Activated gamma-delta T cell treated with anti-CD3 and anti-CD28 coated beads, Interleukin-2, amount 50 U/mL, for 16 hours (primary cell): Measurements from ENCODE around the gene ANTXR1.

Experiments
- DNase-seq: peaks from one replicate; pipeline ENCODE4 v3.0.0-alpha.2; 2020; ENCODE audit warnings: low read depth

The ANTXR1 gene

GRCh38 chr2:69184224-69184623, 171.2 kb downstream of the ANTXR1 start:
- DNase-seq = no peak

GRCh38 chr2:69185807-69186206, 172.8 kb downstream of the ANTXR1 start:
- no peak for DNase-seq

- DNase-seq = no peak
These were observed 173.6 kb downstream of the ANTXR1 start for GRCh38 chr2:69186614-69187013.

- DNase-seq = no peak
These were observed 175.4 kb downstream of the ANTXR1 start for GRCh38 chr2:69188182-69188900.

- no peak for DNase-seq
These were observed 177.9 kb downstream of the ANTXR1 start for GRCh38 chr2:69190743-69191404.

- DNase-seq = no peak
These were observed 178.7 kb downstream of the ANTXR1 start for GRCh38 chr2:69191634-69192033.

- no peak for DNase-seq
These were observed 179.4 kb downstream of the ANTXR1 start for GRCh38 chr2:69192176-69192945.

- DNase-seq = no peak
These were observed 182.7 kb downstream of the ANTXR1 start for GRCh38 chr2:69195706-69196105.

GRCh38 chr2:69196327-69197117, 183.5 kb downstream of the ANTXR1 start:
- no peak for DNase-seq

- DNase-seq = no peak
These were observed 187.1 kb downstream of the ANTXR1 start for GRCh38 chr2:69200107-69200520.

GRCh38 chr2:69201259-69201658, 188.3 kb downstream of the ANTXR1 start:
- no peak for DNase-seq

GRCh38 chr2:69202327-69202726, 189.3 kb downstream of the ANTXR1 start:
- DNase-seq = no peak

- no peak for DNase-seq
These were observed 190.4 kb downstream of the ANTXR1 start for GRCh38 chr2:69203166-69203985.

GRCh38 chr2:69204654-69205053, 191.7 kb downstream of the ANTXR1 start:
- DNase-seq = no peak

GRCh38 chr2:69205076-69205475, 192.1 kb downstream of the ANTXR1 start:
- DNase-seq = no peak

GRCh38 chr2:69205491-69205890, 192.5 kb downstream of the ANTXR1 start:
- no peak for DNase-seq

- no peak for DNase-seq
These were observed 195.1 kb downstream of the ANTXR1 start for GRCh38 chr2:69208023-69208595.

- DNase-seq = no peak
These were observed 196.5 kb downstream of the ANTXR1 start for GRCh38 chr2:69209482-69209881.

- no peak for DNase-seq
These were observed 197.4 kb downstream of the ANTXR1 start for GRCh38 chr2:69210385-69210784.

GRCh38 chr2:69211048-69211447, 198.1 kb downstream of the ANTXR1 start:
- DNase-seq = no peak

GRCh38 chr2:69211686-69212085, 198.7 kb downstream of the ANTXR1 start:
- DNase-seq = no peak
